Endodermal cell (in vitro differentiated cells): ENCODE data around the gene GPR3. TPM values are rescaled to one million over a fixed set of nuclear protein-coding genes. Genes with fewer than 3 reads are reported as not detected.
A peak's percentile ranks its signal among the peaks of the same experiment; 100 is the strongest.

Source experiments
- DNase-seq: peaks from one replicate; pipeline ENCODE4 v3.0.0-alpha.2; 2017
- H3K27ac ChIP-seq: 2 replicates; pipeline ENCODE4 v1.5.1; 2013; ENCODE audit warnings: mild to moderate bottlenecking, low read depth, low read length, moderate library complexity
- H3K27me3 ChIP-seq: 2 replicates; pipeline ENCODE4 v1.6.1; 2013; ENCODE audit warnings: mild to moderate bottlenecking, low read length, moderate library complexity; ENCODE audit not compliant: insufficient read depth, control insufficient read depth, poor library complexity, severe bottlenecking
- H3K36me3 ChIP-seq: 2 replicates; pipeline ENCODE4 v1.7.0; 2013; ENCODE audit warnings: mild to moderate bottlenecking, low read length, moderate library complexity; ENCODE audit not compliant: control insufficient read depth, insufficient read depth
- H3K4me1 ChIP-seq: one replicate; pipeline ENCODE4 v1.7.0; 2013; ENCODE audit warnings: low read length; ENCODE audit not compliant: control insufficient read depth, insufficient read depth
- H3K4me3 ChIP-seq: 2 replicates; pipeline ENCODE4 v1.5.1; 2013; ENCODE audit warnings: mild to moderate bottlenecking, low read length, moderate library complexity
- H3K9ac ChIP-seq: 2 replicates; pipeline ENCODE4 v1.6.1; 2013; ENCODE audit warnings: mild to moderate bottlenecking, low read length, moderate library complexity; ENCODE audit not compliant: poor library complexity, severe bottlenecking; ENCODE audit errors: extremely low read depth
- H3K9me3 ChIP-seq: 2 replicates; pipeline ENCODE4 v1.6.1; 2013; ENCODE audit warnings: mild to moderate bottlenecking, low read length, moderate library complexity; ENCODE audit not compliant: control insufficient read depth
- H3K27ac Mint-ChIP-seq: 2 replicates; pipeline ENCODE4 v1.8.0; 2020; ENCODE audit warnings: mixed read lengths
- H3K27me3 Mint-ChIP-seq: 2 replicates; pipeline ENCODE4 v1.8.0; 2021; ENCODE audit warnings: mild to moderate bottlenecking, mixed read lengths; ENCODE audit not compliant: insufficient read depth
- H3K36me3 Mint-ChIP-seq: 2 replicates; pipeline ENCODE4 v1.8.0; 2020; ENCODE audit warnings: low read depth, mixed read lengths
- H3K4me1 Mint-ChIP-seq: 2 replicates; pipeline ENCODE4 v1.8.0; 2020; ENCODE audit warnings: mixed read lengths
- H3K4me3 Mint-ChIP-seq: 2 replicates; pipeline ENCODE4 v1.8.0; 2020; ENCODE audit warnings: mild to moderate bottlenecking, moderate library complexity, mixed read lengths
- H3K9me3 Mint-ChIP-seq: 2 replicates; pipeline ENCODE4 v1.8.0; 2020; ENCODE audit warnings: mild to moderate bottlenecking, mixed read lengths
- whole genome bisulfite sequencing, 2 experiments: methylation state at CpG; one replicate each; pipeline versions ENCODE4 v1.1.5 to v1.1.7; 2013; ENCODE audit warnings: missing lambda C conversion rate in 2 of 2, mixed read lengths in 1 of 2; ENCODE audit not compliant: insufficient coverage in 1 of 2, insufficient read length in 1 of 2; 5-methylcytosine and 5-hydroxymethylcytosine counted together
- total RNA-seq, 2 donors: library from RNA; stranded (reverse); fragmentation: NEBNext Ultra II Directional in 1 of 2; extraction: Animal tissue kit (Norgen Biotek cat#: 25700) in 1 of 2; gene quantifications; 2 replicates in 1 of 2; 3 replicates in 1 of 2; pipeline ENCODE4 v1.2.1, GENCODE V29; 2021
- TF ChIP-seq, protein P1 (sequence below): fragments of 200-600 bp; sonication (generic); conservative IDR thresholded peaks from 2 replicates; pipeline ENCODE4 v1.5.0; 2021; ENCODE audit warnings: antibody characterized with exemption, mild to moderate bottlenecking

Gene GPR3
- total RNA-seq, 2 donors from 2014 or later, result 3.5 to 4.1 TPM

DNA sequence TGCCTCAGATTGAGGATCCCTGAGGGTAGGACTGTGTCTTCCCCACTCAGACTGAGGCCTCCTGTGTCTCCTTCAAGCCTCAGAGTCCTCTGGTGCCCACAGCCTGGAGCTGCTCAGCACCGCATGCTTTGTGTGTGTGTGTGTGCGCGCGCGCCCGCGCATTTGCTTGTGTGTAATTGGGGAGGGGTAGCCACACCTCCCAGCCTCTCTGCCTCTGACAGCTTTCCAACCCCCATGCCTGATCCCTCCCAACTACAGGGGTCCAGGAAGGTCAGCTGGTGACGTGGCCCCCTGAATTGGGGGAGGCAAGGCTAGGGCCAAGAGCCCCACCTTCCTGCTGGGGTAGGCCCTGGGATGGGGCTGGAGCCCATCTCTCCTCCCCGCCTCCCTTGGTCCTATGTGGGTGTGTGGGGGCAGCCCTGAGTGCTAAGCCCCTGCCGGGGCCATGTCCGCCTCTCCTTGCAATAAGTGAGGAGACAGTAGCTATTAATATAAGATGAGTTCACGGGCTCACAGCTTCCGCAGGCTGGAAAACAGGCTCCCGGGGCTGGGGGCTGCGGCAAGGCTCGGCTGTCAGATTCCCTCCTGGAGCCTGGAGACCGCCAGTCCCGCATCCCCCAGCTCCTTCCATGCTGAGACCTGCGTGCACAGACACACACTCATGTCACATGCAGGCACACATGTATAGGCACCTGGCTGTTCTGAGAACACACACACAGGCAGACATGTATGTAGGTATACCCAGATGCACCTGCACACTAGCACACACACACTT is 7.0 kb downstream of the GPR3 start:
- H3K4me1 ChIP-seq, result peaks cover 14% of the 10 kb centered on the region
- 90 to 97% methylated on average over 6 to 13 of the region's 19 CpGs for WGBS, 2 experiments
- no peaks in the 10 kb centered on the region for H3K9me3 ChIP-seq
- peaks cover 50% of the 10 kb centered on the region for H3K4me1 Mint-ChIP-seq
- no peaks in the 10 kb centered on the region for H3K36me3 Mint-ChIP-seq
- H3K9me3 Mint-ChIP-seq, result no peaks in the 10 kb centered on the region
- no peaks in the 10 kb centered on the region for H3K27me3 ChIP-seq
- no peak overlapping the region for H3K4me3 ChIP-seq
- TF ChIP-seq, protein P1, sequence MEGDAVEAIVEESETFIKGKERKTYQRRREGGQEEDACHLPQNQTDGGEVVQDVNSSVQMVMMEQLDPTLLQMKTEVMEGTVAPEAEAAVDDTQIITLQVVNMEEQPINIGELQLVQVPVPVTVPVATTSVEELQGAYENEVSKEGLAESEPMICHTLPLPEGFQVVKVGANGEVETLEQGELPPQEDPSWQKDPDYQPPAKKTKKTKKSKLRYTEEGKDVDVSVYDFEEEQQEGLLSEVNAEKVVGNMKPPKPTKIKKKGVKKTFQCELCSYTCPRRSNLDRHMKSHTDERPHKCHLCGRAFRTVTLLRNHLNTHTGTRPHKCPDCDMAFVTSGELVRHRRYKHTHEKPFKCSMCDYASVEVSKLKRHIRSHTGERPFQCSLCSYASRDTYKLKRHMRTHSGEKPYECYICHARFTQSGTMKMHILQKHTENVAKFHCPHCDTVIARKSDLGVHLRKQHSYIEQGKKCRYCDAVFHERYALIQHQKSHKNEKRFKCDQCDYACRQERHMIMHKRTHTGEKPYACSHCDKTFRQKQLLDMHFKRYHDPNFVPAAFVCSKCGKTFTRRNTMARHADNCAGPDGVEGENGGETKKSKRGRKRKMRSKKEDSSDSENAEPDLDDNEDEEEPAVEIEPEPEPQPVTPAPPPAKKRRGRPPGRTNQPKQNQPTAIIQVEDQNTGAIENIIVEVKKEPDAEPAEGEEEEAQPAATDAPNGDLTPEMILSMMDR, result no peak
- peak; percentile 68 for DNase-seq
- H3K27me3 Mint-ChIP-seq, result no peaks in the 10 kb centered on the region
- no peaks in the 10 kb centered on the region for H3K36me3 ChIP-seq
- peak overlapping the region; percentile 59 for H3K27ac ChIP-seq
- no peak overlapping the region for H3K9ac ChIP-seq
- H3K4me3 Mint-ChIP-seq, result no peak overlapping the region
- peak overlapping the region; percentile 66 for H3K27ac Mint-ChIP-seq

DNA sequence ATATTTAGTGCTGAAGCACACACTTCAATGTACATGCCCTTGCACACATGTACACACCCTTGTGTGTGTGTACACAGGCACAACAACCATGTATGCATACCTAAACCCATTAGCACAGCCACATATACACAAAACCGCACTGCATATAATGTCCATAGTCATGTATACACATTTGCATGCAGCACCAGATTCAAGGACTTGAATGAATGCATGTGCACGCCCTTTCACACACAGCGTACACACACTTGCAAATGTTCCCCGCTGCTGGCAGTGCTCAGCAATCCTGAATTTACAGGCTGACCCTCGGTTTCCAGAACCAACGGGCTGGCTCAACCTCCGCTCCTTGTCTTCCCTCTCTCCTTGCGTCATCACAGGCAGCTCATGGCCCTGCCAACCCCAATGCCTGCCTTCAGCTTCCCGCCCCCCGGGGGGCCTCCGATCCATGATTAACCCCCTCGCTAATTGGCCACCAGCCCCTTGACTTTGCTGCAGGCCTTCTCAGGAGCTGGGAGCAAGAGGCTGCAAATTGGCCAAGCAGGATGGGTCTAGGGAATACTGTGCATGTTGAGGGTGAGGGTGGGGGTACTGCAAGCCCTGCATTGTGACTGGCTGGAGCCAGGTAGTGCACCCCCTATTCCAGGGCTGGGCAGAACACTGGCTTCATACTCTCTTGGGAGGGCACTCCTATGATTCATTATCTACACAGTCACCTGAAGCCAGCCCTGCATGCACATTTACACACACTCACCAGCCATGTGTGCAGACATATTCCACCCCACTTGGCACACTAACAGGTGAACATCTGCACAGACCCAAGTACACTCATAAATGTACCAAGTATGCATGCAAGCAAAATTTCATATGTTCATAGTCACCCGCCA is 7.9 kb downstream of the GPR3 start:
- no peak overlapping the region for H3K9ac ChIP-seq
- peaks cover 22% of the 10 kb centered on the region for H3K4me1 ChIP-seq
- peak overlapping the region; percentile 16 for H3K27ac Mint-ChIP-seq
- H3K36me3 Mint-ChIP-seq, result no peaks in the 10 kb centered on the region
- H3K27me3 ChIP-seq, result no peaks in the 10 kb centered on the region
- H3K27me3 Mint-ChIP-seq, result no peaks in the 10 kb centered on the region
- no peak overlapping the region for H3K4me3 ChIP-seq
- 73 to 74% methylated on average over 10 to 13 of the region's 13 CpGs for WGBS, 2 experiments
- no peaks in the 10 kb centered on the region for H3K36me3 ChIP-seq
- TF ChIP-seq, protein P1, result no peak
- no peaks in the 10 kb centered on the region for H3K9me3 ChIP-seq
- no peak overlapping the region for H3K4me3 Mint-ChIP-seq
- DNase-seq, result peak; percentile 67
- no peak overlapping the region for H3K27ac ChIP-seq
- H3K9me3 Mint-ChIP-seq, result no peaks in the 10 kb centered on the region
- H3K4me1 Mint-ChIP-seq, result peaks cover 57% of the 10 kb centered on the region

DNA sequence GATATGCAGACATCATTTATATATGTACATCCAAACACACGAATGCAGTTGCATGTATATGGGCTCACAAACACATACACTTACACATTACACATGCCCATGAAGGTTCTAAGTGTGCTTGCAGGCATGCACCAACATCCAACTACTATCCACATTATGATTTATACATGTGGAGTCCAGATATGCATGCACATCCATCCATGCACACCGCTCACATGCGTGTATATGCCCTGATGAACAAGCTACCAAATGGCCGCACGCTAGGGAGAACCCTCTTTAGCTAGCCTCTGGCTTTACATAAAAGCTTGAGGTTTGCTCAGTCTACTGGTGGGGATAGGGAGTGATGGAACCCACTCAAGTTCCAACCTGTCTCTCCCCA is 8.5 kb downstream of the GPR3 start:
- 97% methylated on average over 5 of the region's 5 CpGs for WGBS, 2 experiments
- Mint-ChIP-seq H3K27me3 (no peaks in the 10 kb centered on the region), H3K4me1 (peaks cover 60% of the 10 kb centered on the region), H3K27ac (no peak overlapping the region), H3K36me3 (no peaks in the 10 kb centered on the region), H3K4me3 (no peak overlapping the region), H3K9me3 (no peaks in the 10 kb centered on the region)
- H3K9me3 ChIP-seq, result no peaks in the 10 kb centered on the region
- DNase-seq, result no peak
- H3K36me3 ChIP-seq, result no peaks in the 10 kb centered on the region
- TF ChIP-seq, protein P1, result no peak
- H3K27me3 ChIP-seq, result no peaks in the 10 kb centered on the region
- no peak overlapping the region for H3K4me3 ChIP-seq
- H3K27ac ChIP-seq, result no peak overlapping the region
- peaks cover 23% of the 10 kb centered on the region for H3K4me1 ChIP-seq
- H3K9ac ChIP-seq, result no peak overlapping the region
